ENCODE results near the gene TMED10.

- TF ChIP-seq, protein P1, sequence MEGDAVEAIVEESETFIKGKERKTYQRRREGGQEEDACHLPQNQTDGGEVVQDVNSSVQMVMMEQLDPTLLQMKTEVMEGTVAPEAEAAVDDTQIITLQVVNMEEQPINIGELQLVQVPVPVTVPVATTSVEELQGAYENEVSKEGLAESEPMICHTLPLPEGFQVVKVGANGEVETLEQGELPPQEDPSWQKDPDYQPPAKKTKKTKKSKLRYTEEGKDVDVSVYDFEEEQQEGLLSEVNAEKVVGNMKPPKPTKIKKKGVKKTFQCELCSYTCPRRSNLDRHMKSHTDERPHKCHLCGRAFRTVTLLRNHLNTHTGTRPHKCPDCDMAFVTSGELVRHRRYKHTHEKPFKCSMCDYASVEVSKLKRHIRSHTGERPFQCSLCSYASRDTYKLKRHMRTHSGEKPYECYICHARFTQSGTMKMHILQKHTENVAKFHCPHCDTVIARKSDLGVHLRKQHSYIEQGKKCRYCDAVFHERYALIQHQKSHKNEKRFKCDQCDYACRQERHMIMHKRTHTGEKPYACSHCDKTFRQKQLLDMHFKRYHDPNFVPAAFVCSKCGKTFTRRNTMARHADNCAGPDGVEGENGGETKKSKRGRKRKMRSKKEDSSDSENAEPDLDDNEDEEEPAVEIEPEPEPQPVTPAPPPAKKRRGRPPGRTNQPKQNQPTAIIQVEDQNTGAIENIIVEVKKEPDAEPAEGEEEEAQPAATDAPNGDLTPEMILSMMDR (conservative IDR thresholded peaks at IDR 0.05; ENCODE audit: low read depth, low read length) = no peak
- TF ChIP-seq EZH2 (IDR thresholded peaks at IDR 0.05; ENCODE audit: low read length, unreplicated experiment) = no peak
These were observed 24.0 kb upstream of the TMED10 start for GRCh38 chr14:75200451-75200850.
